PC-3 (cell line): ENCODE results near the gene SCARB1.

Experiments
- CTCF ChIP-seq: fragments of 300-600 bp; sonication (generic); conservative IDR thresholded peaks from 2 replicates; pipeline ENCODE4 v1.5.1; 2017; ENCODE audit warnings: antibody characterized with exemption, low read depth, mild to moderate bottlenecking, low read length
- EZH2 ChIP-seq: fragments of 300-600 bp; sonication (generic); IDR thresholded peaks from one replicate; pipeline ENCODE4 v1.6.1; 2017; ENCODE audit warnings: antibody characterized with exemption, mild to moderate bottlenecking, low read length; ENCODE audit not compliant: unreplicated experiment
- EZH2phosphoT487 ChIP-seq: fragments of 300-600 bp; sonication (generic); IDR thresholded peaks from 2 replicates; pipeline ENCODE4 v1.6.1; 2018; ENCODE audit warnings: mild to moderate bottlenecking, antibody characterized with exemption, low read length, borderline replicate concordance

GRCh38 chr12:124844411-124845397 is 19.0 kb downstream of the SCARB1 start:
- TF ChIP-seq CTCF (no peak), EZH2 (no peak), EZH2phosphoT487 (no peak)
